ENCODE data around the gene MYO16.

Gene MYO16

GRCh38 chr13:109249780-109250528 lies 620.5 kb downstream of the MYO16 start:
- Histone ChIP-seq H3K4me3 (ENCODE audit: low read length) (no peak overlapping the region), H3K27me3 (ENCODE audit: control insufficient read depth, low read length) (no peaks in the 10 kb centered on the region), H3K79me2 (ENCODE audit: control insufficient read depth, low read length) (no peaks in the 10 kb centered on the region), H3K9me2 (replicated peaks; ENCODE audit: control insufficient read depth, low read length) (no peaks in the 10 kb centered on the region), H4K20me1 (ENCODE audit: control insufficient read depth, insufficient read depth, low read depth, low read length) (no peaks in the 10 kb centered on the region), H3K27ac (ENCODE audit: low read depth, low read length) (no peak overlapping the region), H3K4me2 (ENCODE audit: low read length) (no peak overlapping the region), H3K9me3 (ENCODE audit: control insufficient read depth, insufficient read depth, low read length) (peaks cover 4% of the 10 kb centered on the region; the same call in 1 of the 2 replicates), H3K36me3 (ENCODE audit: control insufficient read depth, low read length) (no peaks in the 10 kb centered on the region), H3F3A (ENCODE audit: control insufficient read depth, insufficient read depth) (no peaks in the 10 kb centered on the region), H3K4me1 (ENCODE audit: control insufficient read depth, low read length) (no peaks in the 10 kb centered on the region)
- TF ChIP-seq CTCF (IDR thresholded peaks at IDR 0.05; ENCODE audit: low read depth, low read length, poor library complexity, severe bottlenecking) (no peak), EZH2phosphoT487 (IDR thresholded peaks at IDR 0.05; ENCODE audit: borderline replicate concordance, low read length) (no peak)

GRCh38 chr13:109251956-109252355 lies 622.5 kb downstream of the MYO16 start:
- Histone ChIP-seq H3K9me3 (ENCODE audit: control insufficient read depth, insufficient read depth, low read length) (no peaks in the 10 kb centered on the region), H4K20me1 (ENCODE audit: control insufficient read depth, insufficient read depth, low read depth, low read length) (no peaks in the 10 kb centered on the region), H3K4me3 (ENCODE audit: low read length) (no peak overlapping the region), H3K27me3 (ENCODE audit: control insufficient read depth, low read length) (no peaks in the 10 kb centered on the region), H3K36me3 (ENCODE audit: control insufficient read depth, low read length) (no peaks in the 10 kb centered on the region), H3F3A (ENCODE audit: control insufficient read depth, insufficient read depth) (no peaks in the 10 kb centered on the region), H3K4me2 (ENCODE audit: low read length) (no peak overlapping the region), H3K27ac (ENCODE audit: low read depth, low read length) (no peak overlapping the region), H3K4me1 (ENCODE audit: control insufficient read depth, low read length) (no peaks in the 10 kb centered on the region), H3K9me2 (replicated peaks; ENCODE audit: control insufficient read depth, low read length) (no peaks in the 10 kb centered on the region), H3K79me2 (ENCODE audit: control insufficient read depth, low read length) (no peaks in the 10 kb centered on the region)
- no peak for TF ChIP-seq CTCF (IDR thresholded peaks at IDR 0.05; ENCODE audit: low read depth, low read length, poor library complexity, severe bottlenecking)
- no peak for TF ChIP-seq EZH2phosphoT487 (IDR thresholded peaks at IDR 0.05; ENCODE audit: borderline replicate concordance, low read length)

- no peaks in the 10 kb centered on the region for H3K4me1 ChIP-seq (ENCODE audit: control insufficient read depth, low read length)
- no peaks in the 10 kb centered on the region for H3K9me2 ChIP-seq (replicated peaks; ENCODE audit: control insufficient read depth, low read length)
- TF ChIP-seq CTCF (IDR thresholded peaks at IDR 0.05; ENCODE audit: low read depth, low read length, poor library complexity, severe bottlenecking), result no peak
- TF ChIP-seq EZH2phosphoT487 (IDR thresholded peaks at IDR 0.05; ENCODE audit: borderline replicate concordance, low read length), result no peak
- H3K79me2 ChIP-seq (ENCODE audit: control insufficient read depth, low read length), result no peaks in the 10 kb centered on the region
- H3K4me2 ChIP-seq (ENCODE audit: low read length), result no peak overlapping the region
- H3K27ac ChIP-seq (ENCODE audit: low read depth, low read length), result no peak overlapping the region
- no peaks in the 10 kb centered on the region for H3F3A ChIP-seq (ENCODE audit: control insufficient read depth, insufficient read depth)
- no peak overlapping the region for H3K4me3 ChIP-seq (ENCODE audit: low read length)
- H3K27me3 ChIP-seq (ENCODE audit: control insufficient read depth, low read length), result no peaks in the 10 kb centered on the region
- H4K20me1 ChIP-seq (ENCODE audit: control insufficient read depth, insufficient read depth, low read depth, low read length), result no peaks in the 10 kb centered on the region
- H3K36me3 ChIP-seq (ENCODE audit: control insufficient read depth, low read length), result no peaks in the 10 kb centered on the region
- H3K9me3 ChIP-seq (ENCODE audit: control insufficient read depth, insufficient read depth, low read length), result no peaks in the 10 kb centered on the region
Measured at GRCh38 chr13:109253316-109253715, 623.9 kb downstream of the MYO16 start.
